Sigmoid colon (tissue), 4 donors: ENCODE results near the gene LRRFIP1.

Source experiments
- POLR2A ChIP-seq, 2 donors: fragments of 450-650 bp; IDR thresholded peaks; one replicate each; pipeline ENCODE4 v1.6.1; 2016; ENCODE audit warnings: antibody characterized with exemption in 2 of 2, mild to moderate bottlenecking in 2 of 2, moderate library complexity in 2 of 2
- POLR2AphosphoS5 ChIP-seq, 4 donors: sonication (generic); formaldehyde crosslinking; IDR thresholded peaks; one replicate each; pipeline ENCODE4 v1.6.1; 2017; ENCODE audit warnings: antibody characterized with exemption in 4 of 4
- TF ChIP-seq, protein P1 (sequence below), 4 experiments: fragments of 450-650 bp in 3 of 4; fragments of 200-600 bp in 1 of 4; IDR thresholded peaks; one replicate each; pipeline ENCODE4 v1.5.1; 2016 to 2019; ENCODE audit warnings: antibody characterized with exemption in 4 of 4, mild to moderate bottlenecking in 3 of 4, moderate library complexity in 2 of 4

DNA sequence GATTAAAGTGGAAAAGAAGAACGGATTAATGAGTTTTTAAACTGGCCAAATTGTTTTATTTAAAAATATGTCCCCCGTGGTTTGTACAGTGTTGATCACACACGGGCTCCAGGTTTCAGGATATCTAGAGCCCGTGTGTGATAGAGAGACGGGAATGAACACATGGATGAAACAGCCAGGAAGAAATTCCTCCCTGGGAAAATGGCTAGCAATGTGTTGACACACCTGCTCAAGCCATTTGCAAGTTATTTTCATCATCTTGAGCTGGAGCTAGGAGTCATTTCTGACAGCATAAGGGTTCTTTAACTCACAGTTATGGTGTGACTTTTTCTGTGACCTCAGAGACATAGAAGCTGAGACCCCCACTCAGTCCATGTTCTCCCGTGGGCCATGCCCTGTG, 81.6 kb downstream of the LRRFIP1 start:
- TF ChIP-seq, protein P1, sequence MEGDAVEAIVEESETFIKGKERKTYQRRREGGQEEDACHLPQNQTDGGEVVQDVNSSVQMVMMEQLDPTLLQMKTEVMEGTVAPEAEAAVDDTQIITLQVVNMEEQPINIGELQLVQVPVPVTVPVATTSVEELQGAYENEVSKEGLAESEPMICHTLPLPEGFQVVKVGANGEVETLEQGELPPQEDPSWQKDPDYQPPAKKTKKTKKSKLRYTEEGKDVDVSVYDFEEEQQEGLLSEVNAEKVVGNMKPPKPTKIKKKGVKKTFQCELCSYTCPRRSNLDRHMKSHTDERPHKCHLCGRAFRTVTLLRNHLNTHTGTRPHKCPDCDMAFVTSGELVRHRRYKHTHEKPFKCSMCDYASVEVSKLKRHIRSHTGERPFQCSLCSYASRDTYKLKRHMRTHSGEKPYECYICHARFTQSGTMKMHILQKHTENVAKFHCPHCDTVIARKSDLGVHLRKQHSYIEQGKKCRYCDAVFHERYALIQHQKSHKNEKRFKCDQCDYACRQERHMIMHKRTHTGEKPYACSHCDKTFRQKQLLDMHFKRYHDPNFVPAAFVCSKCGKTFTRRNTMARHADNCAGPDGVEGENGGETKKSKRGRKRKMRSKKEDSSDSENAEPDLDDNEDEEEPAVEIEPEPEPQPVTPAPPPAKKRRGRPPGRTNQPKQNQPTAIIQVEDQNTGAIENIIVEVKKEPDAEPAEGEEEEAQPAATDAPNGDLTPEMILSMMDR (IDR thresholded peaks at IDR 0.05), result no peak
- TF ChIP-seq POLR2AphosphoS5 (IDR thresholded peaks at IDR 0.05) (no peak), POLR2A (IDR thresholded peaks at IDR 0.05) (no peak)
